ENCODE results near the gene PHF12. TPM values are rescaled to one million over a fixed set of nuclear protein-coding genes. Genes with fewer than 3 reads are reported as not detected.

Gene PHF12
- total RNA-seq, 1 experiment from 2014 or later = 79.1 TPM

DNA sequence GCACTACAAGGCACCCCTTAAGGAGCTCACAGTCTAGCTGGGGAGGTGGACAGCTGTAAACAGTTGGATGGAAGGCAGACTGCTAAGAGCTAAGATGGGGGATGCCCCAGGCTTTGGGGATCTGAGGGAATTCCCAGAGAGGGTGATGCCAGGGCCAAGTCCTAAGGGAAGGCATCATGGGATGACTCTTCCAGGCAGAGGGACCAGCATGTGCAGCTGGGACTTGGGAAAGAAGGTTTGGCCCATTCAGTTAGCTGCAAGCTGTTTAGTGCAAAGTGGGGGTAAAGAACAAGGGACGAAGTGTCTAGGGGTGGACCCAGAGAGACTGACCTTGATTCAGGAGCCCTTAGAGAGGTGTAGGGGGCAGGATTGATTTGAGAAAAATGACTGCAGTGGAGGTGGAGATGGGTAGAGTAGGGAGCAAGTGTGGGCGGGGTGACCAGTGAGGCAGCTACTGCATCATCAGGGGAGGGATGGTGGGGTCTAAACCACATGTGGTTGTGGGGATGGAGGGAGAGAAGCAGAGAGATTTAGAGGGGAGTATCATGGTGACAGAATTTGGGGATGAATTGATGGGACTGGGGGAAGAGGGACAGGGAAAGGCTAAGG is 27.1 kb upstream of the PHF12 start:
- POLR2A ChIA-PET = no interaction called here
- DNase-seq (ENCODE audit: low read depth, low spot score) (no peak), ATAC-seq (peak; percentile 13; the same call in 1 of the 2 replicates)
- Histone ChIP-seq H3K9me3 (ENCODE audit: control insufficient read depth, insufficient read depth, low read depth, low read length) (no peaks in the 10 kb centered on the region), H3K4me3 (ENCODE audit: low read depth in 2 of 2, low read length in 2 of 2) (no peak overlapping the region), H3K36me3 (ENCODE audit: control insufficient read depth, insufficient read depth, low read length) (no peaks in the 10 kb centered on the region), H3K27me3 (ENCODE audit: control insufficient read depth, insufficient read depth, low read length) (no peaks in the 10 kb centered on the region), H3K4me1 (ENCODE audit: control insufficient read depth, insufficient read depth, low read length) (no peaks in the 10 kb centered on the region), H3K27ac (ENCODE audit: low read length) (no peak overlapping the region)
- CTCF ChIA-PET = interaction anchor here (0.6 kb wide), 1 partner anchor 248 kb away, joined by 3 read pairs; no protein-coding TSS in a partner anchor
- in situ Hi-C loops (cut with HindIII; ENCODE audit: low pct_unique_long_range_greater_than_20kb, low sequenced_read_pairs) = no loop called here
- TF ChIP-seq, protein P1, sequence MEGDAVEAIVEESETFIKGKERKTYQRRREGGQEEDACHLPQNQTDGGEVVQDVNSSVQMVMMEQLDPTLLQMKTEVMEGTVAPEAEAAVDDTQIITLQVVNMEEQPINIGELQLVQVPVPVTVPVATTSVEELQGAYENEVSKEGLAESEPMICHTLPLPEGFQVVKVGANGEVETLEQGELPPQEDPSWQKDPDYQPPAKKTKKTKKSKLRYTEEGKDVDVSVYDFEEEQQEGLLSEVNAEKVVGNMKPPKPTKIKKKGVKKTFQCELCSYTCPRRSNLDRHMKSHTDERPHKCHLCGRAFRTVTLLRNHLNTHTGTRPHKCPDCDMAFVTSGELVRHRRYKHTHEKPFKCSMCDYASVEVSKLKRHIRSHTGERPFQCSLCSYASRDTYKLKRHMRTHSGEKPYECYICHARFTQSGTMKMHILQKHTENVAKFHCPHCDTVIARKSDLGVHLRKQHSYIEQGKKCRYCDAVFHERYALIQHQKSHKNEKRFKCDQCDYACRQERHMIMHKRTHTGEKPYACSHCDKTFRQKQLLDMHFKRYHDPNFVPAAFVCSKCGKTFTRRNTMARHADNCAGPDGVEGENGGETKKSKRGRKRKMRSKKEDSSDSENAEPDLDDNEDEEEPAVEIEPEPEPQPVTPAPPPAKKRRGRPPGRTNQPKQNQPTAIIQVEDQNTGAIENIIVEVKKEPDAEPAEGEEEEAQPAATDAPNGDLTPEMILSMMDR (IDR thresholded peaks at IDR 0.05) = no peak
- TF ChIP-seq POLR2AphosphoS5 (IDR thresholded peaks at IDR 0.05; ENCODE audit: low read depth, low read length) (no peak), SIN3A (IDR thresholded peaks at IDR 0.05; ENCODE audit: borderline replicate concordance, insufficient read depth, low read depth, low read length) (no peak), REST (IDR thresholded peaks at IDR 0.05; ENCODE audit: insufficient read depth in 1 of 2, low read depth in 2 of 2, low read length in 1 of 2) (no peak), TCF7L2 (IDR thresholded peaks at IDR 0.05; ENCODE audit: low read depth, low read length) (no peak)
- intact Hi-C loops (cut with micrococcal nuclease; ENCODE audit: unreplicated experiment) = no loop called here
- no TSS peak for BruUV-seq (replicated peaks)

- DNase-seq (ENCODE audit: low read depth, low spot score) = no peak
- Histone ChIP-seq H3K4me3 (ENCODE audit: low read depth in 2 of 2, low read length in 2 of 2) (no peak overlapping the region), H3K27me3 (ENCODE audit: control insufficient read depth, insufficient read depth, low read length) (no peaks in the 10 kb centered on the region), H3K4me1 (ENCODE audit: control insufficient read depth, insufficient read depth, low read length) (no peaks in the 10 kb centered on the region), H3K9me3 (ENCODE audit: control insufficient read depth, insufficient read depth, low read depth, low read length) (no peaks in the 10 kb centered on the region), H3K27ac (ENCODE audit: low read length) (no peak overlapping the region), H3K36me3 (ENCODE audit: control insufficient read depth, insufficient read depth, low read length) (no peaks in the 10 kb centered on the region)
- TF ChIP-seq, protein P1 (IDR thresholded peaks at IDR 0.05) = no peak
- TF ChIP-seq TCF7L2 (IDR thresholded peaks at IDR 0.05; ENCODE audit: low read depth, low read length) = no peak
- TF ChIP-seq POLR2AphosphoS5 (IDR thresholded peaks at IDR 0.05; ENCODE audit: low read depth, low read length) = no peak
- TF ChIP-seq REST (IDR thresholded peaks at IDR 0.05; ENCODE audit: insufficient read depth in 1 of 2, low read depth in 2 of 2, low read length in 1 of 2) = no peak
- no peak for TF ChIP-seq SIN3A (IDR thresholded peaks at IDR 0.05; ENCODE audit: borderline replicate concordance, insufficient read depth, low read depth, low read length)
- in situ Hi-C loops (cut with HindIII; ENCODE audit: low pct_unique_long_range_greater_than_20kb, low sequenced_read_pairs) (no loop called here), intact Hi-C loops (cut with micrococcal nuclease; ENCODE audit: unreplicated experiment) (no loop called here)
- BruUV-seq (replicated peaks) = no TSS peak
- CTCF ChIA-PET = interaction anchor here (0.6 kb wide), 1 partner anchor 249 kb away, joined by 3 read pairs; no protein-coding TSS in a partner anchor
- ATAC-seq = peak; percentile 8; the same call in 1 of the 2 replicates
- POLR2A ChIA-PET = no interaction called here
These were observed 26.5 kb upstream of the PHF12 start for GRCh38 chr17:28977659-28978355.
